ENCODE measurements around the gene DNASE2.
"Not testable (repeated sequence)": the region's sequence is repeated elsewhere in the genome, so short reads cannot be mapped to it uniquely, and the experiment has no call there.

DNASE2 gene

GRCh38 chr19:12864143-12864542, 17.1 kb downstream of the DNASE2 start:
- no peak for TF ChIP-seq CTCF (IDR thresholded peaks at IDR 0.05; ENCODE audit: extremely low read depth, insufficient read depth, missing control alignments)
- no peak for DNase-seq (ENCODE audit: low spot score)
- in situ Hi-C loops (cut with MboI; ENCODE audit: low pct_unique_long_range_greater_than_20kb, low sequenced_read_pairs, unreplicated experiment), result no loop called here

GRCh38 chr19:12859546-12859945, 21.7 kb downstream of the DNASE2 start:
- no peak for DNase-seq (ENCODE audit: low spot score)
- in situ Hi-C loops (cut with MboI; ENCODE audit: low pct_unique_long_range_greater_than_20kb, low sequenced_read_pairs, unreplicated experiment), result no loop called here
- TF ChIP-seq CTCF (IDR thresholded peaks at IDR 0.05; ENCODE audit: extremely low read depth, insufficient read depth, missing control alignments), result no peak

- TF ChIP-seq CTCF (IDR thresholded peaks at IDR 0.05; ENCODE audit: extremely low read depth, insufficient read depth, missing control alignments), result no peak
- in situ Hi-C loops (cut with MboI; ENCODE audit: low pct_unique_long_range_greater_than_20kb, low sequenced_read_pairs, unreplicated experiment), result no loop called here
- DNase-seq (ENCODE audit: low spot score), result no peak
Observed at GRCh38 chr19:12858041-12858928, 23.0 kb downstream of the DNASE2 start.

DNA sequence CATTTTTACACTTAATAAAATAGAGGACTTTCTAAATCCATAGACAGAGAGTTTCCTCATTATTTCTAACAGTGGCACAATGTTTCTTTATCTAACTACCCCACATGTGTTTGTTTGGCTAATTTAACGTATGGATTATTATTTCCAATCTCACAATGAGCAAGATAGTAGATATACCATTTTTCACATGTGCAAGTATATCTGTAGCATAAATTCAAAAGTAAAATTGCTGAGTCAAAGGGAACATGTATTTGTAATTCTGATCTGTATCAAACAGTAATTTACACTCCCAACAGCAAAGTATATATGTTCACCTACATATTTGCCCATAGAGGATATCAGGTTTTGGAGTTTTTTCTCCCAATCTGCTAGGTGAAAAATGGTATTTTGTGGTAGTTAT, 24.6 kb downstream of the DNASE2 start:
- TF ChIP-seq CTCF (IDR thresholded peaks at IDR 0.05; ENCODE audit: extremely low read depth, insufficient read depth, missing control alignments), result no peak
- DNase-seq (ENCODE audit: low spot score), result no peak
- in situ Hi-C loops (cut with MboI; ENCODE audit: low pct_unique_long_range_greater_than_20kb, low sequenced_read_pairs, unreplicated experiment), result no loop called here

DNA sequence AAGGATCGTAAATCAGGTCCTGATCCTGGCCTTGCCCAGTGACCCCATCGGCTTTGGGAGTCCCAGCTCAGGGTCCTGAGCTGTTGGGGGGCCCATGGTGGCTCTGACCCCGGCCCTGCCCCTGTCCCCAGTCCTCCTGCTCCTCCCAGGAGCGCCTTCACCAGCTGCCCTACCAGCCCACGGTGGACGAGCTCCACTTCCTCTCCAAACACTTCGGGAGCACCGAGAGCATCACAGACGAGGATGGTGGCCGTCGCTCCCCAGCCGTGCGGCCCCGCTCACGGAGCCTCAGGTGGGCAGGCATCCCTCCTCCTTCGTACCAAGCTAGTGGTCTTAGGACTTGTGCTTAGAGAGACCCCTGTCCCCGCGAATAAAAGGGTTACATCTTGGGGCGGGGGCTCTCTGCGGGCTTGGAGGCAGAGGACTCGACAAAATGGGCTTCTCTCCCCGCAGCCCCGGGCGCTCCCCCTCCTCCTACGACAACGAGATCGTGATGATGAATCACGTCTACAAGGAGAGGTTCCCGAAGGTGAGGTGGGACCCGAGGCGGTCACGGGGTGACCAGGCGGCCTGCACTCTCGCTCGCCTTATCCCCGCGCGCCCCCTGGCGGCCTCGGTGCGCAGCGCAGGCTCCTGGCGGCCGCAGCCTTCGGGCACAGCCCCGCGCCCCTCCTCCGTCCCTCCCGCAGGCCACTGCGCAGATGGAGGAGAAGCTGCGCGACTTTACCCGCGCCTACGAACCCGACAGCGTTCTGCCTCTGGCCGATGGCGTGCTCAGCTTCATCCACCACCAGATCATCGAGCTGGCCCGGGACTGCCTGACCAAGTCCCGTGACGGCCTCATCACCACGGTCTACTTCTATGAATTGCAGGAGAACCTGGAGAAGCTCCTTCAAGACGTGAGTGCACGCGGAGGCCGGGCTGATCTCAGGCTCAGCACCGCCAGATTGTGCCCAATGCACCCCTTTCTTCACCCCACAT, 33.8 kb downstream of the DNASE2 start:
- DNase-seq (ENCODE audit: low spot score), result peak; percentile 93
- in situ Hi-C loops (cut with MboI; ENCODE audit: low pct_unique_long_range_greater_than_20kb, low sequenced_read_pairs, unreplicated experiment), result loop anchor here (10.0 kb wide), 1 partner anchor 83 kb away; no protein-coding TSS in a partner anchor
- TF ChIP-seq CTCF (IDR thresholded peaks at IDR 0.05; ENCODE audit: extremely low read depth, insufficient read depth, missing control alignments), result peak; percentile 100

- not testable (repeated sequence) for DNase-seq (ENCODE audit: low spot score)
- in situ Hi-C loops (cut with MboI; ENCODE audit: low pct_unique_long_range_greater_than_20kb, low sequenced_read_pairs, unreplicated experiment), result loop anchor here (10.0 kb wide), 1 partner anchor 82 kb away; no protein-coding TSS in a partner anchor
Observed at GRCh38 chr19:12846613-12847012, 34.6 kb downstream of the DNASE2 start.
